Globus pallidus (tissue), 1 donor: ENCODE data around the gene ACY1.
A peak's percentile ranks its signal among the peaks of the same experiment; 100 is the strongest.

ENCODE experiments used
- DNase-seq: peaks from one replicate; pipeline ENCODE4 v3.0.0-alpha.2; 2015; ENCODE audit warnings: low spot score

The ACY1 gene

GRCh38 chr3:52005571-52005986 lies 22.2 kb downstream of the ACY1 start:
- peak; percentile 52 for DNase-seq

- no peak for DNase-seq
Measured at GRCh38 chr3:52006017-52006819, 22.9 kb downstream of the ACY1 start.

- no peak for DNase-seq
Measured at GRCh38 chr3:52006820-52007133, 23.4 kb downstream of the ACY1 start.

- no peak for DNase-seq
Measured at GRCh38 chr3:52007291-52007690, 24.0 kb downstream of the ACY1 start.

GRCh38 chr3:52010431-52010830 lies 27.1 kb downstream of the ACY1 start:
- DNase-seq, result no peak

- no peak for DNase-seq
Measured at GRCh38 chr3:52012699-52013098, 29.4 kb downstream of the ACY1 start.

GRCh38 chr3:52013802-52014598 lies 30.7 kb downstream of the ACY1 start:
- DNase-seq, result no peak

- no peak for DNase-seq
Measured at GRCh38 chr3:52014613-52015012, 31.3 kb downstream of the ACY1 start.

GRCh38 chr3:52015438-52016228 lies 32.3 kb downstream of the ACY1 start:
- no peak for DNase-seq

- DNase-seq, result no peak
Measured at GRCh38 chr3:52017586-52017985, 34.3 kb downstream of the ACY1 start.

GRCh38 chr3:52018319-52019000 lies 35.1 kb downstream of the ACY1 start:
- DNase-seq, result no peak

GRCh38 chr3:52019352-52020080 lies 36.2 kb downstream of the ACY1 start:
- no peak for DNase-seq

GRCh38 chr3:52020796-52021195 lies 37.5 kb downstream of the ACY1 start:
- no peak for DNase-seq

- no peak for DNase-seq
Measured at GRCh38 chr3:52021489-52022268, 38.3 kb downstream of the ACY1 start.

- no peak for DNase-seq
Measured at GRCh38 chr3:52022323-52023100, 39.2 kb downstream of the ACY1 start.

GRCh38 chr3:52023101-52023770 lies 39.9 kb downstream of the ACY1 start:
- DNase-seq, result no peak

GRCh38 chr3:52023860-52024764 lies 40.8 kb downstream of the ACY1 start:
- DNase-seq, result no peak
